ENCODE data around the gene HIVEP3.

Gene HIVEP3

GRCh38 chr1:41777695-41778094, 141.0 kb downstream of the HIVEP3 start:
- TF ChIP-seq ELK4 (IDR thresholded peaks at IDR 0.05; ENCODE audit: borderline replicate concordance, low read depth, low read length) (no peak), ZNF624 (tag by site-specific recombination; IDR thresholded peaks at IDR 0.05) (no peak), ZSCAN18 (tag by site-specific recombination; IDR thresholded peaks at IDR 0.05) (no peak), ZNF26 (tag by site-specific recombination; IDR thresholded peaks at IDR 0.05) (no peak), ZNF16 (tag by site-specific recombination; IDR thresholded peaks at IDR 0.05; ENCODE audit: low read depth) (no peak), ZFP37 (tag by site-specific recombination; IDR thresholded peaks at IDR 0.05) (no peak), ZNF223 (tag by site-specific recombination; IDR thresholded peaks at IDR 0.05) (no peak), ZNF202 (tag by site-specific recombination; IDR thresholded peaks at IDR 0.05; ENCODE audit: borderline replicate concordance) (no peak), HOXA7 (CRISPR knock-in tag; IDR thresholded peaks at IDR 0.05; ENCODE audit: borderline replicate concordance) (no peak), ZNF600 (tag by site-specific recombination; IDR thresholded peaks at IDR 0.05) (no peak), YY2 (tag by site-specific recombination; IDR thresholded peaks at IDR 0.05) (no peak), REPIN1 (tag by site-specific recombination; IDR thresholded peaks at IDR 0.05; ENCODE audit: low read depth) (no peak), ZNF654 (tag by site-specific recombination; IDR thresholded peaks at IDR 0.05; ENCODE audit: low read depth) (no peak), ZNF701 (tag by site-specific recombination; IDR thresholded peaks at IDR 0.05) (no peak), GLIS1 (tag by site-specific recombination; IDR thresholded peaks at IDR 0.05) (no peak), ZNF155 (tag by site-specific recombination; IDR thresholded peaks at IDR 0.05) (no peak), YY1 (tag by site-specific recombination; IDR thresholded peaks at IDR 0.05) (no peak), MZF1 (tag by site-specific recombination; IDR thresholded peaks at IDR 0.05; ENCODE audit: borderline replicate concordance) (no peak), ZNF416 (tag by site-specific recombination; IDR thresholded peaks at IDR 0.05) (no peak), ZNF366 (tag by site-specific recombination; conservative IDR thresholded peaks at IDR 0.05) (no peak)
- Histone ChIP-seq H3K27ac (ENCODE audit: extremely low read depth, low read depth, low read length) (no peak overlapping the region), H3K9me3 (ENCODE audit: control insufficient read depth, insufficient read depth, low read depth, low read length) (no peaks in the 10 kb centered on the region), H3K4me1 (ENCODE audit: control insufficient read depth, insufficient read depth, low read length) (no peaks in the 10 kb centered on the region; the same call in 1 of the 2 replicates), H3K4me3 (ENCODE audit: low read depth, low read length) (no peak overlapping the region), H3K36me3 (ENCODE audit: control insufficient read depth in 2 of 2, insufficient read depth in 1 of 2, low read length in 2 of 2) (no peaks in the 10 kb centered on the region)
- ChIA-PET CTCF (no interaction called here), POLR2A (no interaction called here)

DNA sequence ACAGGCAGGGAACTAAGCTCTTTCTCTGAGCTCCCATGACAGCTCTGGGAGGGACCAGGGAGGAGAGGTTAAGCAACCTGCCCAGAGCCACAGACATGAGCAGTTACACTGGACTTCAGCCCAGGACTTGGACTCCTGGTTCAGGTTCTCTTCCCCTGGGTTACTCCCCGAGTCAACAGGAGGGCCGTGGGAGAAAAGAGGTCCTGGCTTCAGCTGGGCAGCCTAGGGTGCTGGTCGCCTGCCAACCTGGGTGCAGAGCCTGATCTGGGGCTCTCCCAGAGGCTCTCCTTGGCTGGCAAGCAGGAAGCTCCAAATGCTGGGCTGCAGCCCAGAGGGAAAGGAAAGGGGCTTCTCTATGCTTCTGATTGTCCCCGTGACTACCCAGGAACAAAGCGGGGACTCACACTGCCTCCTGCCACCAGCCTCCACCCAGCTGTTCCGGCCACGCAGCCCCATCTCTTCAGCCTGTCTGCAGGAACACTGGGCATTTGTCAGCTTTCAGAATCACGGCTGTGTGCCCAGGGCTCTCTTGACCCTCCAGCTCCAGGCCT, 141.8 kb downstream of the HIVEP3 start:
- no peaks in the 10 kb centered on the region for H3K9me3 ChIP-seq (ENCODE audit: control insufficient read depth, insufficient read depth, low read depth, low read length)
- no peaks in the 10 kb centered on the region for H3K4me1 ChIP-seq (ENCODE audit: control insufficient read depth, insufficient read depth, low read length)
- H3K4me3 ChIP-seq (ENCODE audit: low read depth, low read length), result no peak overlapping the region
- no peaks in the 10 kb centered on the region for H3K36me3 ChIP-seq (ENCODE audit: control insufficient read depth in 2 of 2, insufficient read depth in 1 of 2, low read length in 2 of 2)
- H3K27ac ChIP-seq (ENCODE audit: extremely low read depth, low read depth, low read length), result no peak overlapping the region
- TF ChIP-seq ZNF629 (tag by site-specific recombination; IDR thresholded peaks at IDR 0.05), result no peak
- ChIA-PET CTCF (no interaction called here), POLR2A (no interaction called here)

All from HEK293 (cell line).